Fibroblast of skin of back (primary cell): ENCODE results near the gene IER3.
"Not testable (repeated sequence)": the region's sequence is repeated elsewhere in the genome, so short reads cannot be mapped to it uniquely, and the experiment has no call there.

Source experiments
- DNase-seq: peaks from one replicate; pipeline ENCODE4 v3.0.0-alpha.2; 2013

The IER3 gene

DNA sequence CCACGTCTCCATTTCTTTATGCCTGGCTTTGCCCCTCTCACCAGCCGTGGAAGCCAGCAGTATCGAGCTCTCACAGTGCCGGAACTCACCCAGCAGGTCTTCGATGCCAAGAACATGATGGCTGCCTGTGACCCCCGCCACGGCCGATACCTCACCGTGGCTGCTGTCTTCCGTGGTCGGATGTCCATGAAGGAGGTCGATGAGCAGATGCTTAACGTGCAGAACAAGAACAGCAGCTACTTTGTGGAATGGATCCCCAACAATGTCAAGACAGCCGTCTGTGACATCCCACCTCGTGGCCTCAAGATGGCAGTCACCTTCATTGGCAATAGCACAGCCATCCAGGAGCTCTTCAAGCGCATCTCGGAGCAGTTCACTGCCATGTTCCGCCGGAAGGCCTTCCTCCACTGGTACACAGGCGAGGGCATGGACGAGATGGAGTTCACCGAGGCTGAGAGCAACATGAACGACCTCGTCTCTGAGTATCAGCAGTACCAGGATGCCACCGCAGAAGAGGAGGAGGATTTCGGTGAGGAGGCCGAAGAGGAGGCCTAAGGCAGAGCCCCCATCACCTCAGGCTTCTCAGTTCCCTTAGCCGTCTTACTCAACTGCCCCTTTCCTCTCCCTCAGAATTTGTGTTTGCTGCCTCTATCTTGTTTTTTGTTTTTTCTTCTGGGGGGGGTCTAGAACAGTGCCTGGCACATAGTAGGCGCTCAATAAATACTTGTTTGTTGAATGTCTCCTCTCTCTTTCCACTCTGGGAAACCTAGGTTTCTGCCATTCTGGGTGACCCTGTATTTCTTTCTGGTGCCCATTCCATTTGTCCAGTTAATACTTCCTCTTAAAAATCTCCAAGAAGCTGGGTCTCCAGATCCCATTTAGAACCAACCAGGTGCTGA lies 20.3 kb downstream of the IER3 start:
- not testable (repeated sequence) for DNase-seq

DNA sequence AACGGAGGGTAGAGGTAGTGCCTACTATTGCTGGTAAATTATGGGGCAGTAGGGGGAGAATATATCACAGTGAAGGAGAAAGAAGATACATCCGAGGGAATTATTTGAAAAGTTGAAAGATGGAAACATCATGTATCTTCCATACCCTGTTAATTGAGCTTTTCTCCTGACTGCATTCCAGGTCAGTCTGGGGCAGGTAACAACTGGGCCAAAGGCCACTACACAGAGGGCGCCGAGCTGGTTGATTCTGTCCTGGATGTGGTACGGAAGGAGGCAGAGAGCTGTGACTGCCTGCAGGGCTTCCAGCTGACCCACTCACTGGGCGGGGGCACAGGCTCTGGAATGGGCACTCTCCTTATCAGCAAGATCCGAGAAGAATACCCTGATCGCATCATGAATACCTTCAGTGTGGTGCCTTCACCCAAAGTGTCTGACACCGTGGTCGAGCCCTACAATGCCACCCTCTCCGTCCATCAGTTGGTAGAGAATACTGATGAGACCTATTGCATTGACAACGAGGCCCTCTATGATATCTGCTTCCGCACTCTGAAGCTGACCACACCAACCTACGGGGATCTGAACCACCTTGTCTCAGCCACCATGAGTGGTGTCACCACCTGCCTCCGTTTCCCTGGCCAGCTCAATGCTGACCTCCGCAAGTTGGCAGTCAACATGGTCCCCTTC lies 21.0 kb downstream of the IER3 start:
- DNase-seq = not testable (repeated sequence)

DNA sequence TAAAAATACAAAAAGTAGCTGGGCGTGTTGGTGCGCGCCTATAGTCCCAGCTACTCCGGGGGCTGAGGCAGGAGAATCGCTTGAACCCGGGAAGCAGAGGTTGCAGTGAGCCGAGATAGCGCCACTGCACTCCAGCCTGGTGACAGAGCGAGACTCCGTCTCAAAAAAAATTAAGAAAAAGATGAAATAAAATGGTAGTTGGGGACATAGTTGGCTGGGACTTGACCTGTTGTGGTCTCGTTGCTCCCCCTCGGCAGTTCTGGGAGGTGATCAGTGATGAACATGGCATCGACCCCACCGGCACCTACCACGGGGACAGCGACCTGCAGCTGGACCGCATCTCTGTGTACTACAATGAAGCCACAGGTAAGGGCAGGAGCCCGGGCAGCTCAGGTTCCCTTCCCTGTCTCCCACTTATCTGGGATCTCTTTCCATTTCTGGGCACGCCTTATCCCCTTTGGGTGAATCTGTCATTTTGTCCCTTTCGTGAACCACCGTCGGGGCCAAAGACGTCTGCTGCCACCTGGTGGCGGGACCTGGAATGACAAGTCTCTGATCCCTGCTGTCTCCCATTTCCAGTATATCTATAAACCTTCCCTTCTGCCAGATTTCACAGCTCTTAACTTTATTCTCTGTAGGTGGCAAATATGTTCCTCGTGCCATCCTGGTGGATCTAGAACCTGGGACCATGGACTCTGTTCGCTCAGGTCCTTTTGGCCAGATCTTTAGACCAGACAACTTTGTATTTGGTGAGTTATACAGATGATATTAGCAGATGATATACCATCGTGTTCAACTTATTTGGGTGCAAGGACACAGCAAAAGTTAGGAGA lies 21.9 kb downstream of the IER3 start:
- DNase-seq = peak; percentile 81

DNA sequence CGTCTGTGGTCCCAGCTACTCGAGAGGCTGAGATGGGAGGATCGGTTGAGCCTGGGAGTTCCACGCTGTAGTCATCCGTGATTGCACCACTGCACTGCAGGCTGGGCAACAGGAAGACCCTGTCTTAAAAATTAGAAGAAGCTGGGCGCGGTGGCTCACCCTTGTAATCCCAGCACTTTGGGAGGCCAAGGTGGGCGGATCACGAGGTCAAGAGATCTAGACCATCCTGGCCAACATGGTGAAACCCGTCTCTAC lies 22.4 kb downstream of the IER3 start:
- peak; percentile 28 for DNase-seq

DNA sequence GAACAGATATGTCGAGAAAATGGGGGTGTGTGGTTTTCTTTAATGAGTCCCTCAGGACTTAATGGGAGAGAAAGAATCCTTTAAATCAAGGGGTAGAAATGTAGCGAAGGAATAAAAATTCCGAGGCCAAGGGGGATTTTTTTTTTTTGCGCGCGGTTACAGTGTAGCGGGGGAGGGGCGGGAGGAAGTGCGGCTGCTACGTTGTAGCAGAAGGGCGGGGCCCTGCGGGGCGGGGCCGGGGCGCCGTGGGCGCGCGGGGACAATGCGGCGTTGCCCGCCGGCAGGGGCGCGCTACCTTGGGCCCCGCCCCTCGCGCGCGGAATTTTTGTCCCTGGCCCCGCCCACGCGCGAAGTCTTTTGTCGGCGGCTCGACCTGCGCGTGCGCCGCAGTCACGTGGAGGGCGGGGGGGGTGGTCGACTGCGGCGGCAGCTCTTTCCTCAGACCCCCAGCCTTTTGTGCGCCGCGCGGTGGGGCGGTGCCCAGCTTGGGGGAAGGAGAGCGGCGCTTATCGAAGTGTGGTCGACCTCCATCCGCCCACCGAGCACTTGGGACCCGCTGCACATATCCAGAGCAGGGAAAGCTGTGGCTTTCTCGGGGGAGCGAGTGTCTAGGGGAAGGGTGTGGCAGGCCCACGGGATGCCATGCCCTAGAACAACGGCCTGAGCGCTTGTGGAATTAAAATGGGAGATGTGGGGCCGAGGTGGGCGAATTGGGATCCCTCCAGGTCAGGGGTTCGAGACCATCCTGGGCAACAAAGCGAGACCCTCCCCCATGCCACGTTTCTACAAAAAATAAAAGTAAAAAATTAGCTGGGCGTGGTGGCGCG lies 22.9 kb downstream of the IER3 start:
- peak; percentile 89 for DNase-seq

DNA sequence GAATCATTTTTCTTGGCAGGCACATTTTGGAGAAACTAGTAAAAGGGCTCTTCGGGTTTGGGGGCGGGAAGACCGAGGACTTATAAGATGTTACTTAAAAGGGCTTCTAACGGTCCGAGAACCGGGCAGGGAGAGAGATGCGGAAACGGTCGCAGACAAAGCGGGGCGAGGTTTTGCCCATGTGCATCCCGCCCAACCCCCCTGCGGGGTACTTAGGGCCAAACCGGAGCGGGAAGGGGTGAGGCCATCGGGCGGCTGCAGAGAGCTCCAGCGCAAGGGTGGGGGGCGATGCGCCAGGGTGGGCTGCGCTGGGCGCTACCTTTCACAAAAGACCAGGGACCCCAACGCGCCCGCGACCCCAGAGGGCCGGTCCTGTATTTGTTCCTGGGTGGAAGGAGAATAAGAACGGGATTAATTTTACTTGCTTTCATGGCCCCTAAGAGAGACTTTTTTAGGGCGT lies 23.6 kb downstream of the IER3 start:
- DNase-seq = peak; percentile 56

DNA sequence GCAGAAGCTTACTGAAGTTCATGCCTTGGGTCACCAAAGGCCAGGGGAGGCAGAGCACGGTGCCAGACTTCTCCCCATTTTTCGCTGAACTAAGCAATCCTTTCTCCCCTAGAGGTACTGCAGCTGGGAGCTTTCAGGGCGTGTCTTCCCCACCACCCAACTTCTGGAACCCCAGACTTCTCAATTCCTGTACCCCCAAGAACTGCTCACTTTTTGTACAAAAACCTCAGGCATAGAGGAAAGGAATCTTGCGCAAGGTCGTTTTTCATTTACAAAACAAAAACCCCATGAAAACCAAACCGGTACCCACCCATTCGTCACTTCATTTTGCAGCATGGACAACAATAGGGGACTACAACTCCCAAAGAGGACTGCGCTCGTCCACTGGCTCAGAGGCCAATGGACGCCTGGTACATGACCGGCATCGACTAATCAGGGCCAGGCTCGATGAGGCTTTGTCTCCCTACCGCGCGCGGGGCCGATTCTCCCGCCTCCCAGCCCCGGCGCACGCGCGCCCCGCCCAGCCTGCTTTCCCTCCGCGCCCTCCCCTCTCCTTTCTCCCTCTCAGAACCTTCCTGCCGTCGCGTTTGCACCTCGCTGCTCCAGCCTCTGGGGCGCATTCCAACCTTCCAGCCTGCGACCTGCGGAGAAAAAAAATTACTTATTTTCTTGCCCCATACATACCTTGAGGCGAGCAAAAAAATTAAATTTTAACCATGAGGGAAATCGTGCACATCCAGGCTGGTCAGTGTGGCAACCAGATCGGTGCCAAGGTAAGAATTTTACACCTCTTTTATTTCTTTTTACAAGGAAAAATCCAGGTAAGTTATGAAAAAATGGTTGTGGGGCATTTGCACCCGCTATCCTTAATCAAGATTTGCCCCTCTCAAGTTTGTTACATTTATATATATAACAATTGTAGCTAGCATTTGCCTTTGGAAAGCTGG lies 24.3 kb downstream of the IER3 start, which contains the start of gene TUBB:
Gene TUBB (plus strand): TSS at position 562 of the 947 bp plus-strand sequence. CDS start 155 bp downstream, at position 717.
- DNase-seq = peak; percentile 99

DNA sequence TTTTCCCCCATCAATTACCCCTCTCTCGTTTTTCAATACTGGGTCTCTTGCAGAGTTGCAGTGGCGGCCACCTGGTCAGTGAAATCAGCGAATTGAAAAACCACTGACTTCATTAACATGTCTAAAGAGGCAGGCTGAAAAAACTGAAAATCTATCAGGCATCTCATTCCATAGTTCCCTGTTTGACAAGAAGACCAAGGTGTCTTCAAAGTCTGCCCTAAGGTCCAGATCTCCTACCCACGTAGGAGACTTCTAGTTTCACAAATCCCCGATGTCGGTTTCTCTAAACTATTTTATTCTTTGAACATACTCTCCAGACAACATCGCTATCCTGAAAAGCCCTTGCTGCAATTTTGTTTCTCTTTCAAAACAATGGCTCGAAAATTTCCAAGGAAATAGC lies 25.0 kb downstream of the IER3 start:
- DNase-seq = no peak

DNA sequence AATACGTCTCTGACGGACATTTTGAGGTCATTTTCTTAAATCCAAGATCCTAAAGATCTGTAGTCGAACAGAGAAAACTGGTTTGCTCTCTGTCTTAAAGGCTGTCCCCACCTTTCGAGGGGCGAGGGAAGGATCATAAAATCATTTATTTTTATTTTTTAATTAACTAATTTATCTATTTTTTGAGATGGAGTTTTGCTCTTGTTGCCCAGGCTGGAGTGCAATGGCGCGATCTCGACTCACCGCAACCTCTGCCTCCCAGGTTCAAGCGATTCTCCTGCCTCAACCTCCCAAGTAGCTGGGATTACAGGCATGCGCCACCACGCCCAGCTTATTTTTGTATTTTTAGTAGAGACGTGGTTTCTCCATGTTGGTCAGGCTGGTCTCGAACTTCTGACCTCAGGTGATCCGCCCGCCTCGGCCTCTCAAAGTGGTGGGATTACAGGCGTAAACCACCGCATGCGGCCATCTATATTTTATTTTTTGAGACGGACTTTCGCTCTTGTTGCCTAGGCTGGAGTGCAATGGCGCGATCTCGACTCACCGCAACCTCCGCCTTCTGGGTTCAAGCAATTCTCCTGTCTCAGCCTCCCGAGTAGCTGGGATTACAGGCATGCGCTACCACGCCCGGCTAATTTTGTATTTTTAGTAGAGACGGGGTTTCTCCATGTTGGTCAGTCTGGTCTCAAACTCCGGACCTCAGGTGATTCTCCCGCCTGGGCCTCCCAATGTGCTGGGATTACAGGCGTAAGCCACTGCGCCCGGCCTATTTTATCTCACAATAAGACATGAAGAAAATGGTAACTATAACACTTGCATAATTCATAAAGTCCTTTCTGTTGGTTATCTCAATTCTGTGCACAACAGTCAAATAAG lies 26.3 kb downstream of the IER3 start:
- DNase-seq = not testable (repeated sequence)

DNA sequence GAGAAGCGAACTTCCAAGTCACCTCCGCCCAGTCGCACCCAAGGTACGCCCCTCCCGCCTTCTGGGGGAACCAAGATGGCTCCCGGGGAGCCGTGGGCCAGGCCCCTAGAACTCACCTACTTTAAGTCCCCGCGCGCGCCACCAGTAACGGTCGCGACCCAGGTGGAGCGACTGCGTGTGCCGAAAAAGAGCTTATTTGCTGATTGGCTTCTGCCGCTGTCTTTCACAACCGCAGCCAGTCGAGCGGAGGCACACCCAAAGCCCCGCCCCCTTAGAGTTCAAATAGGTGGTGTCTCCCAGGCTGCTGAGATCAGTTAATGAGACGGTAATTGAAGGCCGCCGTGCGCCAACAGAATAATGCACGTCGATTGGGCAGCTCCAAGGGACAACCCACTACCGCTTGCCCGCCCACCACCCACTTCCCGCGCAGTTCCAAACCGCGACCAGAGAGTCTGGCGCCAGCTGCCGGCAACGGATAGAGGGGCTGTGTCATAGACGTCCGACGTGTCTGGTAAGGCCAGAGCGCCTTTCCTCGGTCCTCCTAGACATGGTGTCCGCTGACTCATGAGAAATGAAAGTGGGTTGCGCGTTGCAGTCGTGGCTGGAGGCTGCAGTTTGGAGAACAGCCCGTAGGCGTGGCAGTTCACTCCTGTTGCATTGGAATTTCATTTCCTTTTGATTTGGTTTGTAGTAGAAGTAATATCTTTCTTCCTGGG lies 27.1 kb downstream of the IER3 start, which contains the start of gene MDC1:
Gene MDC1 (minus strand): TSS at position 153 of the 716 bp plus-strand sequence. CDS start 2,106 bp downstream, outside the sequence.
- peak; percentile 100 for DNase-seq

DNA sequence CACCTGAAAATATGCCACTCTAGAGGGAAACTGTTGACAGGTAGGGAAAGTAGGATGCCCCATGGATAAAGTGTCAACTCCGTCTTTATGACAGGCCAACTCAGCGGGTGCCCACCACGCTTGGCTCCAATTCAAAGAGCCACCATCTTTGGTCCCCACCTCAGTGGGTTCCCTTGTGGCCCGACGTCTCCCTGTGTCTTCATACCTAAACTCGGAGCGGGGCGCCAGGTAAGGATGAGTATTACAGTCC lies 27.5 kb downstream of the IER3 start:
- no peak for DNase-seq

DNA sequence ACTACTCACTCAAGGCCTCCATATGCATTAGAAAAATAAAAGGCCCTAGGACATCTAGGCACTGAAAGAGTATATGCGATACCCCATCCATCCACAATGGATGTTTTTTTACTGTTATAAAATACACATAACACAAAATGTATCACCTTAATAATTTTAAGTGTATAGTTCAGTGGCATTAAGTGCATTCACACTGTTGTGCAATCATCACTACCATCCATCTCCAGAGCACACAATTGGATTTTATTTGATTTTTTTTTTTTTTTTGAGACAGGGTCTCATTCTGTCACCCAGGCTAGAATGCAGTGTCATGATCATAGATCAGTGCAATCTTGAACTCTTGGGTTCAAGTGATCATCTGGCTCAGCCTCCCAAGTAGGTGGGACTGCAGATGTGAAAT lies 30.1 kb downstream of the IER3 start:
- no peak for DNase-seq

DNA sequence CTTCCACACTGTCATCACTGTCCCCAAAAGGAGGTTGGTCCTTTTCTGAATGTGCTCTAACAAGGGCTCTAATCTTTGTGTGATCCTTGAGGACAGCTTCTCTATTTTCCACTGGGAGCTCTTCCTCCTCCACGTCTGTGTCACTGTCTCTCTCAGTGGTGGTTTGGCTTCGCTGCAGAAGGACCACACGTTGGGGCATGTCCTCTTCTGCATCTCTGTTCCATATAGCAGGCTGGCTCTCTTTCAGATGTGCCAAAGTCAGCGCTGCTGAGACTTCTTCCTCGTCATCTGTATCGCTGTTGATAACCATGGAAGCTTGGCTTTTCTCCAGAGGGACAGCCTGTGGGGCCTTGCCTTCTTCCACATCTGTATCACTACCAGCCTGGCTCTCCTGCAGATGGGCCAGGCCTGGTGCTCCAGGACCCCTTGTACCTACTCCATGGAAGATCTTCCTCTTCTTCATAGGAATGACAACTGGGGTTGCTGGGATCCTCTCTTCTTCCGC lies 31.9 kb downstream of the IER3 start:
- no peak for DNase-seq

DNA sequence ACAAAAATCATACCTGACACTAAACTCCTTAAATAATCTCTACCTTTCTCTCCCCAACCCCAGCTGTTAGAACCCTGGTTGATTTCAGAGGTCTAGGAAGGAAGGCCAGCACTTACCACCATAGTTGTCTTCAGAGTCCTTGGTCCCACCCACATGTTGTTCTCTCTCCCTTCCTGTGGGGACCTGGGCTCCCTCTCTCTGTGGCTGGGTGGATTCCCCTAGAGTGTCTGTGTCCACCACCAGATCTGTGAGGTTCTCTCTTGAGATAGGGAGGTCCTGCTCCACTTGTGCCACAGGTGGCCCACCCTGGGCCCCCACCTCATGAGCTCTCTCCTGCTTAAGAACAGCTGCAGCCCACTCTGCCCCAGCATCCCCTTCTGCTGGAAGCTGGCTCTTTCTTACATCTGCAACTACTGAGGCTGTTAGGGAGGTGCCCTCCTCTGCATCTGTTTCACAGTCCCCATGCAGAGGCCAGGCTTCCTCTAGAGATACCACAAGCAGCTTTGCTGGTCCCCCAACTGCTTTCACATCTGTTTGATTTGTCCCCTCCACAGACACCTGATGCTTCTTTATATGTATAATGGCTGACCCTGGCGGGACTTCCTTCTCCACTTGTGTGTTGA lies 32.5 kb downstream of the IER3 start:
- DNase-seq = no peak

DNA sequence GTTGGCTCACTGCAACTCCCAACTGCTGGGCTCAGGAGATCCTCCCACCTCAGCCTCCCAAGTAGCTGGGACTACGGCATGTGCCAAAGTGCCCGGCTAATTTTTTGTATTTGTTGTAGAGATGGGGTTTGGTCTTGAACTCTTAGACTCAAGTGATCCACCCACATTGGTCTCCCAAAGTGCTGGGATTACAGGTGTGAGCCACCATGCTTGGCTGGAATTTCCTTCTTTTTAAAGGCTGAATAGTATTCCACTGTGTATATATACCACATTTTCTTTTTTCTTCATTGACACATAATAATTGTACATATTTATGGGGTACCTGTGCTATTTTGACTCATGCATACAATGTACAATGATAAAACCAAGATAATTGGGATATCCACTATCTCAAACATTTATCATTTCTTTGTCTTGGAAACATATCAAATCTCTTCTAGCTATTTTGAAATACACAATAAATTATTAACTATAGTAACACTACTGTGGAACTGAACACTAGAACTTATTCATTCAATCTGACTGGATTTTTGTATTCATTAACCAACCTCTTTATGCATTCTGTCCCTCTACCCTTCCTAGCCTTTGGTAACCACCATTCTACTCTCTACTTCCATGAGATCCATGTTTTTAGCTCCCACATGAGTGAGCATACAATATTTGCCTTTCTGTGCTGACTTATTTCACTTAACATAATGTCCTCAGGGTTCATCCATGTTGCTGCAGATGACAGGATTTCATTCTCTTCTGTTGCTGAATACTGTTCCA lies 35.1 kb downstream of the IER3 start:
- DNase-seq = no peak

DNA sequence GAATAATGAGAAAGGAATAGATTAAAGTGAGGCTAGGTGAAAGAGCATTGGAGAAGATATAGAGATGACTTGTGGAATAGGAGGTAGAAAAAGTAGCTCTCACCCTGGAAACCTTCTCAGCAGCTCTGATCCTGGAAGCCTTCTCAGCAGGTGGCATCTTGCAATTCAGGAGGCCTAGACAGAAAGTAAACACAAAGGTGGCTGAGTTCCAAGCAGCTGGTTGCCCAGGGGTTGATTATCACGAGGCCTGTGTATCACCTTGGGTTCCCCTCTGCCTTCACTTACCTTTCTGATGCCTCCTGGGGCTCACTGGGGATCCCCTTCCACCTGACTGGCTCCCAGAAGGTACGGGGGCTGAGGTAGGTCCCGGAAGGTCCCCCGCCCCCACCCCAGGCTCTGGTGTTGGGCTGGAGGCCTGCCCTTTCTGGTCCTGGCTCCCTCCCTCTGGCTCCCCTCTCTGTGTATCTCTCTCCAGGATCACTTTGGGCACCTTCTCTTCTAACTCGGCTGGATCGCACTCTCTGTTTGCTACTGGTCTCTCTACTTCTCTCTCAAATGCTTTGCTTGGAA lies 37.0 kb downstream of the IER3 start:
- DNase-seq = no peak

DNA sequence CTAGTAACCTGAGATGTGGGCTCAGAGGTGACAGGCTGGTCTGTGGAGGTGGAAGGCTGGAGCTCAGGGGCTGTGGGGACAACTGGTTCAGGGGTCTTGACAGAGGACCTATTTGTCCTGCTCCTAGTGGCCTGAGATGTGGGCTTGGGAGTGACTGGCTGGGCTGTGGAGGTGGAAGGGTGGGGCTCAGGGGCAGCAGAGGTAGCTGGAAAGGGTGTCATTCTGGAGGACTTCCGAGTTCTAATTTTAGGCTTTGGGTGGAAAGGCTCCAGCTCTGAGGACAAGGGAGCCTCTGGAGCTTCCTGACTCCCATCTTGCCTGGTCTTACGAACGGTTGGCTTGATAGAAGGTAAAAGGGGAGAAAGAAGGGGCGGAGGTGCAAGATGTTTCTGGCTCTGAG lies 38.7 kb downstream of the IER3 start:
- DNase-seq = no peak

DNA sequence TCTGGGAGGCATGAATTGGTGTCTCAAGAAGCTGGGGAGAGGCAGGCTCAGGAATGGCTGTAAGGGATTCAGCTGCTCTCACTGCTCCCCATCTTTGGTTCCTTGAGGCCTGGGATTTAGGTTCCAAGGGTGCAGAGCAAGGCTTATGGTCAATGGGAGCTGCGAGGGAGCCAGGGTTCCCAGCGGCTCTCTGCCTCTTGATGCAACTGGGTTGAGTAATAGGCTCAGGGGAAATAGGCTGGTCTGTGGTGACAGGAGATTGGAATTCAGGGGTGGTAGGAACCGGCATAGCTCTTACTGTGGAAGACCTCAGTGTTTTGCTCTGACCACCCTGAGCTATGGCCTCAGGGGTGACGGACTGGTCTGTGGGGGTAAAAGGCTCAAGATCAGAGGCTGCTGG lies 40.5 kb downstream of the IER3 start:
- DNase-seq = no peak
